ENCODE measurements around the gene CLMP. TPM values are rescaled to one million over a fixed set of nuclear protein-coding genes. Genes with fewer than 3 reads are reported as not detected.

Gene CLMP
- polyA plus RNA-seq, 3 donors = 0.33 TPM; not detected in 2

- no peaks in the 10 kb centered on the region for H3K27me3 ChIP-seq (ENCODE audit: control insufficient read depth in 2 of 2, insufficient read depth in 2 of 2, low read length in 2 of 2)
- H3K27ac ChIP-seq (ENCODE audit: low read depth in 1 of 2, low read length in 2 of 2) = no peak overlapping the region
- Mint-ChIP-seq H3K36me3 (no peaks in the 10 kb centered on the region), H3K27me3 (ENCODE audit: low read depth in 3 of 3) (peaks cover 3 to 7% (median 5%) of the 10 kb centered on the region in 3 donors), H3K4me1 (peaks cover 10% of the 10 kb centered on the region), H3K9me3 (no peaks in the 10 kb centered on the region), H3K4me3 (no peak overlapping the region), H3K27ac (no peak overlapping the region)
- peaks cover 0 to 5% of the 10 kb centered on the region in 2 donors for H3K4me1 ChIP-seq (ENCODE audit: control insufficient read depth in 1 of 2, insufficient read depth in 2 of 2, low read length in 2 of 2)
- H2AFZ ChIP-seq (ENCODE audit: insufficient read depth, low read depth, low read length, poor library complexity, severe bottlenecking) = no peak overlapping the region
- no peaks in the 10 kb centered on the region for H3K9me3 ChIP-seq (replicated peaks in 1 of 2; ENCODE audit: control insufficient read depth in 1 of 2, insufficient read depth in 1 of 2, low read length in 2 of 2)
- H3K4me2 ChIP-seq (replicated peaks; ENCODE audit: extremely low read depth, low read length, poor library complexity, severe bottlenecking) = no peak overlapping the region
- TF ChIP-seq CTCF (IDR thresholded peaks at IDR 0.05) = no peak
- intact Hi-C loops (cut with micrococcal nuclease) = no loop called here
- H3K36me3 ChIP-seq (replicated peaks in 1 of 2; ENCODE audit: control insufficient read depth in 1 of 2, insufficient read depth in 2 of 2, low read length in 2 of 2) = no peaks in the 10 kb centered on the region
- no peak overlapping the region for H3K9ac ChIP-seq (ENCODE audit: insufficient read depth, low read length, poor library complexity, severe bottlenecking)
- H4K20me1 ChIP-seq (ENCODE audit: insufficient read depth, low read length) = no peaks in the 10 kb centered on the region
- no peak for DNase-seq
- H3K79me2 ChIP-seq (ENCODE audit: insufficient read depth, low read length) = no peaks in the 10 kb centered on the region
- no peak overlapping the region for H3K4me3 ChIP-seq (replicated peaks in 1 of 3; ENCODE audit: low read depth in 2 of 3, low read length in 3 of 3)
- WGBS (ENCODE audit: insufficient coverage) = 64% methylated on average over 3 of the region's 3 CpGs
Measured at GRCh38 chr11:123230346-123230745, 35.3 kb upstream of the CLMP start.

GRCh38 chr11:123228496-123229163 is 33.6 kb upstream of the CLMP start:
- Histone ChIP-seq H3K4me1 (ENCODE audit: control insufficient read depth in 1 of 2, insufficient read depth in 2 of 2, low read length in 2 of 2) (peaks cover 0 to 2% of the 10 kb centered on the region in 2 donors), H4K20me1 (ENCODE audit: insufficient read depth, low read length) (no peaks in the 10 kb centered on the region), H3K27ac (ENCODE audit: low read depth in 1 of 2, low read length in 2 of 2) (no peak overlapping the region), H3K4me3 (replicated peaks in 1 of 3; ENCODE audit: low read depth in 2 of 3, low read length in 3 of 3) (no peak overlapping the region), H3K4me2 (replicated peaks; ENCODE audit: extremely low read depth, low read length, poor library complexity, severe bottlenecking) (no peak overlapping the region), H3K36me3 (replicated peaks in 1 of 2; ENCODE audit: control insufficient read depth in 1 of 2, insufficient read depth in 2 of 2, low read length in 2 of 2) (no peaks in the 10 kb centered on the region), H2AFZ (ENCODE audit: insufficient read depth, low read depth, low read length, poor library complexity, severe bottlenecking) (no peak overlapping the region), H3K9me3 (replicated peaks in 1 of 2; ENCODE audit: control insufficient read depth in 1 of 2, insufficient read depth in 1 of 2, low read length in 2 of 2) (no peaks in the 10 kb centered on the region), H3K79me2 (ENCODE audit: insufficient read depth, low read length) (no peaks in the 10 kb centered on the region), H3K27me3 (ENCODE audit: control insufficient read depth in 2 of 2, insufficient read depth in 2 of 2, low read length in 2 of 2) (no peaks in the 10 kb centered on the region), H3K9ac (ENCODE audit: insufficient read depth, low read length, poor library complexity, severe bottlenecking) (no peak overlapping the region)
- Mint-ChIP-seq H3K4me1 (peaks cover 9% of the 10 kb centered on the region), H3K4me3 (no peak overlapping the region), H3K9me3 (no peaks in the 10 kb centered on the region), H3K36me3 (no peaks in the 10 kb centered on the region), H3K27me3 (ENCODE audit: low read depth in 3 of 3) (peaks cover 5 to 7% (median 6%) of the 10 kb centered on the region in 3 donors), H3K27ac (no peak overlapping the region)
- no peak for TF ChIP-seq CTCF (IDR thresholded peaks at IDR 0.05)
- DNase-seq = no peak
- intact Hi-C loops (cut with micrococcal nuclease) = no loop called here
- 89% methylated on average over 5 of the region's 8 CpGs for WGBS (ENCODE audit: insufficient coverage)
